MCF 10A (cell line): ENCODE results near the gene MINDY3. TPM values are rescaled to one million over a fixed set of nuclear protein-coding genes. Genes with fewer than 3 reads are reported as not detected.

Experiments
- BruUV-seq: library from RNA; stranded (reverse); fragments of 400-500 nt; replicated peaks from 2 replicates; lab custom pipeline; 2021; lab: Mats Ljungman, UMichigan
- CTCF ChIA-PET: fragments of 300-600 bp; sonication (Branson Sonifier 250); formaldehyde crosslinking; extraction: SDS; loops from one replicate; lab custom pipeline; 2021; ENCODE audit warnings: antibody characterized with exemption, inconsistent platforms; lab: Yijun Ruan, JAX
- POLR2A ChIA-PET: fragments of 300-600, 350-650 bp; sonication (Branson Sonifier 250); formaldehyde crosslinking; extraction: SDS; loops from one replicate; lab custom pipeline; 2020; ENCODE audit warnings: antibody characterized with exemption, inconsistent platforms; lab: Yijun Ruan, JAX
- DNase-seq: peaks from one replicate; pipeline ENCODE4 v3.0.0-alpha.2; 2018; ENCODE audit not compliant: unreplicated experiment
- H3K27ac Mint-ChIP-seq: one replicate; pipeline ENCODE4 v1.8.0; 2022; ENCODE audit warnings: mild to moderate bottlenecking, low read depth, mixed read lengths; ENCODE audit not compliant: unreplicated experiment
- H3K27me3 Mint-ChIP-seq: one replicate; pipeline ENCODE4 v1.8.0; 2022; ENCODE audit warnings: mixed read lengths; ENCODE audit not compliant: insufficient read depth, unreplicated experiment
- H3K36me3 Mint-ChIP-seq: one replicate; pipeline ENCODE4 v1.8.0; 2022; ENCODE audit warnings: mild to moderate bottlenecking, moderate library complexity, mixed read lengths; ENCODE audit not compliant: insufficient read depth, unreplicated experiment
- H3K4me1 Mint-ChIP-seq: one replicate; pipeline ENCODE4 v1.8.0; 2022; ENCODE audit warnings: mixed read lengths; ENCODE audit not compliant: insufficient read depth, unreplicated experiment
- H3K4me3 Mint-ChIP-seq: one replicate; pipeline ENCODE4 v1.8.0; 2022; ENCODE audit warnings: mild to moderate bottlenecking, moderate library complexity, mixed read lengths; ENCODE audit not compliant: unreplicated experiment
- H3K9me3 Mint-ChIP-seq: one replicate; pipeline ENCODE4 v1.8.0; 2022; ENCODE audit warnings: mixed read lengths; ENCODE audit not compliant: unreplicated experiment
- intact Hi-C: fragments of 100-400 bp; cut with micrococcal nuclease; formaldehyde crosslinking; loops from 2 replicates; pipeline ENCODE4 v1.14.1; 2022
- total RNA-seq: library from RNA; stranded (reverse); gene quantifications from 2 replicates; pipeline ENCODE4 v1.2.3, GENCODE V29; 2022
- TF ChIP-seq, protein P1 (sequence below): fragments of 200-600 bp; IDR thresholded peaks from one replicate; pipeline ENCODE4 v1.8.0; 2022; ENCODE audit warnings: antibody characterized with exemption, mild to moderate bottlenecking; ENCODE audit not compliant: unreplicated experiment

The MINDY3 gene
- total RNA-seq, 1 experiment from 2014 or later: 28.8 TPM

GRCh38 chr10:15758618-15759017 lies 101.7 kb downstream of the MINDY3 start:
- H3K4me3 Mint-ChIP-seq: no peak overlapping the region
- H3K27me3 Mint-ChIP-seq: peaks cover 36% of the 10 kb centered on the region
- no peaks in the 10 kb centered on the region for H3K9me3 Mint-ChIP-seq
- CTCF ChIA-PET: no interaction called here
- TF ChIP-seq, protein P1, sequence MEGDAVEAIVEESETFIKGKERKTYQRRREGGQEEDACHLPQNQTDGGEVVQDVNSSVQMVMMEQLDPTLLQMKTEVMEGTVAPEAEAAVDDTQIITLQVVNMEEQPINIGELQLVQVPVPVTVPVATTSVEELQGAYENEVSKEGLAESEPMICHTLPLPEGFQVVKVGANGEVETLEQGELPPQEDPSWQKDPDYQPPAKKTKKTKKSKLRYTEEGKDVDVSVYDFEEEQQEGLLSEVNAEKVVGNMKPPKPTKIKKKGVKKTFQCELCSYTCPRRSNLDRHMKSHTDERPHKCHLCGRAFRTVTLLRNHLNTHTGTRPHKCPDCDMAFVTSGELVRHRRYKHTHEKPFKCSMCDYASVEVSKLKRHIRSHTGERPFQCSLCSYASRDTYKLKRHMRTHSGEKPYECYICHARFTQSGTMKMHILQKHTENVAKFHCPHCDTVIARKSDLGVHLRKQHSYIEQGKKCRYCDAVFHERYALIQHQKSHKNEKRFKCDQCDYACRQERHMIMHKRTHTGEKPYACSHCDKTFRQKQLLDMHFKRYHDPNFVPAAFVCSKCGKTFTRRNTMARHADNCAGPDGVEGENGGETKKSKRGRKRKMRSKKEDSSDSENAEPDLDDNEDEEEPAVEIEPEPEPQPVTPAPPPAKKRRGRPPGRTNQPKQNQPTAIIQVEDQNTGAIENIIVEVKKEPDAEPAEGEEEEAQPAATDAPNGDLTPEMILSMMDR: no peak
- no peak overlapping the region for H3K27ac Mint-ChIP-seq
- no TSS peak for BruUV-seq
- intact Hi-C loops: no loop called here
- POLR2A ChIA-PET: no interaction called here
- H3K4me1 Mint-ChIP-seq: no peaks in the 10 kb centered on the region
- H3K36me3 Mint-ChIP-seq: no peaks in the 10 kb centered on the region
- no peak for DNase-seq

DNA sequence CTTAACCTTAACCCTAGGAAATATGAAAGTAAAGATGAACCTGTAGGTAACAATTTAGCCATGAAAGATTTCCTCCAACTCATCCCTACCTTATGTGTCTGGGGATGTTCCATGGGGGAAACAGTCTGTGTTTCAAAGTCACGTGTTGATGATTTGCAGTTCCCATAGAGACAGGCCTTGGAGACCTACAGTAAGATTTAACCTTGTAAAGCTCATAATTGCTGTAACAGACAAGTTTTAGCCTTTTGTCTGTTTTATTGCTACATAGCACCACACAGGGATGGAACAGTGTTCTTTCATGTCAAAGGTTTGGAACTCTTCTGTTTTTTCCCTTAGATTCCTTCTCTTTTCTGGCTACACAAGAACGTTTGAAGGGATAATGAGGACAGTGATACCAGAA lies 105.4 kb downstream of the MINDY3 start:
- intact Hi-C loops: no loop called here
- CTCF ChIA-PET: no interaction called here
- no peaks in the 10 kb centered on the region for H3K4me1 Mint-ChIP-seq
- H3K27me3 Mint-ChIP-seq: peaks cover 41% of the 10 kb centered on the region
- BruUV-seq: no TSS peak
- H3K4me3 Mint-ChIP-seq: no peak overlapping the region
- DNase-seq: no peak
- no peaks in the 10 kb centered on the region for H3K36me3 Mint-ChIP-seq
- no peaks in the 10 kb centered on the region for H3K9me3 Mint-ChIP-seq
- POLR2A ChIA-PET: no interaction called here
- no peak overlapping the region for H3K27ac Mint-ChIP-seq
- TF ChIP-seq, protein P1: no peak

GRCh38 chr10:15751046-15751445 lies 109.3 kb downstream of the MINDY3 start:
- ChIA-PET CTCF (interaction anchor here (0.6 kb wide), 1 partner anchor 17 kb away, joined by 3 read pairs; no protein-coding TSS in a partner anchor), POLR2A (no interaction called here)
- intact Hi-C loops: no loop called here
- H3K27me3 Mint-ChIP-seq: peaks cover 44% of the 10 kb centered on the region
- no peaks in the 10 kb centered on the region for H3K9me3 Mint-ChIP-seq
- no peak overlapping the region for H3K27ac Mint-ChIP-seq
- H3K4me3 Mint-ChIP-seq: no peak overlapping the region
- TF ChIP-seq, protein P1: no peak
- no peak for DNase-seq
- BruUV-seq: no TSS peak
- no peaks in the 10 kb centered on the region for H3K36me3 Mint-ChIP-seq
- H3K4me1 Mint-ChIP-seq: no peaks in the 10 kb centered on the region

DNA sequence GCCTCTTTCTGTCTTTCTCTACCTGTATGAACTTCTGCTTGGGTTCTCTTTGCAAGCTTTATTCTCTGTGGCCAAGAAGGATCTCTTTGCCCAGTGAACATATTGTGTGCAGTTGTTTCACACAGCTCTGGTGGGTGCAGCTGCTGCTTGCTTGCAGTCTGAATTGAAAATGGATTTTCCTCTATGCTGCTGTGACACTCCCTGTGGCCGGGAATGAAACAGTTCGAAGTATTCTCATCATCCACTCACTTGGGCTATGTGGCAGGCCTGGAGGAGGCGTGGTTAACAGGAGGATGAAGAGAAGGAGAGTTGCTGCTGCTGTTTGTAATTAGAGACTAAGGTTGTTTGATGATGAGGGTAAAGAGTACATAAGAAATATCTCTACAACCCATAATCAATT lies 112.2 kb downstream of the MINDY3 start:
- no TSS peak for BruUV-seq
- ChIA-PET CTCF (interaction anchor here (0.7 kb wide), 1 partner anchor 22 kb away, joined by 3 read pairs; no protein-coding TSS in a partner anchor), POLR2A (no interaction called here)
- TF ChIP-seq, protein P1: no peak
- Mint-ChIP-seq H3K4me1 (no peaks in the 10 kb centered on the region), H3K9me3 (no peaks in the 10 kb centered on the region), H3K27ac (no peak overlapping the region), H3K27me3 (peaks cover 41% of the 10 kb centered on the region), H3K4me3 (no peak overlapping the region), H3K36me3 (no peaks in the 10 kb centered on the region)
- intact Hi-C loops: no loop called here
- no peak for DNase-seq
